NCI-H2227 (cell line): ENCODE results near the gene RNASE8.

Experiments
- DNase-seq: peaks from one replicate; lab custom pipeline; 2025; ENCODE audit not compliant: unreplicated experiment; lab: John Stamatoyannopoulos, UW

RNASE8 gene

GRCh38 chr14:21103411-21103709 lies 45.7 kb downstream of the RNASE8 start:
- DNase-seq: no peak

DNA sequence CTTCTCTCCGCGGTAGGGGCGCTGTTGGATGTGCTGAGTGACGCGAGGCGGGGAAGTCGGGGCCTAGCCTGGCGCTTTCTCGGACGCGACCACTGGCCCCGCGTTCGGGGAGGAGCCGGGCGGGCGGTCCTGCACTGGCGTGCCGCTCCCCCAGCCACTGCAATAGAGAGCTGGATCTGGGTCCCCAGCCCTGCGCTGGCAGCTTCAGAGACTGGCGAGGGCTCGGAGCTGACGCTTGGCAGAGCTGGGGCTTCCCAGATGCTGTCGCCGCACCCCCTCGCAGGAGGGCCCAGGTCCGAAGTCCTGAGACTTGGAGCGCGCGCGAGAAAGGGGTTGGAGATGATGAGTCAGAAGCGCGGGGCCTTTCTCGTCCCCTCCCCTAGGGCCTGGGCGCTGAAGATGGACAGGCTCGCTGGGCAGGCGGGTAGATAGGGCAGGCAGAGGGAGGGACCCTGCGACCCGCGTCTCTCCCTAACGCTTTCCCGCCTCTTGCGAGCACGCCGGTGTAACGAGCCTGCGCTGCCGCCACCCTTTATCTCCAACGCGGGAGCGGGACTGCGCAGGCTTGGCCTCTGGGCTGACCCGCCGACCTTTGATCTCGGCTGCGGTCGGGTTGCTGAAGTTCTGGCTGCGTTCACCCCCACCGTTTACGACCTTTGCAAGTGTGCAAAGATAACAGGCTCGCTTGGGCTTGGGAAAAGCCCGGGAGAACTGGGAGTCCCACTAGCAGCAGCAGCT lies 46.3 kb downstream of the RNASE8 start:
- DNase-seq: peak; percentile 97

GRCh38 chr14:21104448-21105060 lies 46.9 kb downstream of the RNASE8 start:
- peak; percentile 87 for DNase-seq

- no peak for DNase-seq
Observed at GRCh38 chr14:21105095-21105494, 47.5 kb downstream of the RNASE8 start.

DNA sequence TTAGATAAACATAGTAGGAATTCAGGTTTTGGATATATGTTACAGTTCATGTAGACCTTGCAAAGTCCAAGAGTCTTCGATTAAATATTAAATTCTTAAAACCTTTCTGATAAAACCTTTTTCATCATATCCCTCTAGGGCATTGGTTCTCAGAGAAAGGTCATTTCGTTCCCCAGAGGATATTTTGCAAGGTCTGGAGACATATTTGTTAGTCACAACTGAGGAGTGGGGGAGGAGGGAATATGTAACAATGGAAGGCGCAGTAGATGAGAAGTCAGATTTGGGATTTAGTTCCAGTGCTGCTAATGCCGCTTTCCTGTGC lies 48.5 kb downstream of the RNASE8 start:
- DNase-seq: no peak

- peak; percentile 82 for DNase-seq
Observed at GRCh38 chr14:21106498-21107282, 49.1 kb downstream of the RNASE8 start.

GRCh38 chr14:21107283-21107800 lies 49.7 kb downstream of the RNASE8 start:
- no peak for DNase-seq
